Mesodermal cell (in vitro differentiated cells): ENCODE results near the gene MINAR1. TPM values are rescaled to one million over a fixed set of nuclear protein-coding genes. Genes with fewer than 3 reads are reported as not detected.

Experiments used
- H3K27ac ChIP-seq: 2 replicates; pipeline ENCODE4 v1.7.0; 2013; ENCODE audit warnings: mild to moderate bottlenecking, low read depth, low read length, moderate library complexity; ENCODE audit not compliant: severe bottlenecking
- H3K36me3 ChIP-seq: 2 replicates; pipeline ENCODE4 v1.7.1; 2013; ENCODE audit warnings: mild to moderate bottlenecking, low read length, moderate library complexity; ENCODE audit not compliant: control insufficient read depth, insufficient read depth
- H3K4me1 ChIP-seq: one replicate; pipeline ENCODE4 v1.7.1; 2013; ENCODE audit warnings: mild to moderate bottlenecking, low read length; ENCODE audit not compliant: insufficient read depth, control insufficient read depth, poor library complexity, severe bottlenecking
- H3K4me3 ChIP-seq: 2 replicates; pipeline ENCODE4 v1.7.0; 2013; ENCODE audit warnings: low read length, control low read depth, mild to moderate bottlenecking; ENCODE audit not compliant: insufficient read depth, poor library complexity, severe bottlenecking; ENCODE audit errors: extremely low read depth
- H3K9me3 ChIP-seq: 2 replicates; pipeline ENCODE4 v1.7.1; 2013; ENCODE audit warnings: mild to moderate bottlenecking, low read length, moderate library complexity; ENCODE audit not compliant: control insufficient read depth
- WGBS, 2 experiments: methylation state at CpG; one replicate each; pipeline ENCODE4 v1.1.5; 2013; ENCODE audit warnings: missing lambda C conversion rate in 2 of 2; ENCODE audit not compliant: insufficient coverage in 2 of 2; 5-methylcytosine and 5-hydroxymethylcytosine counted together
- polyA plus RNA-seq, 2 experiments: library from polyadenylated mRNA; stranded (reverse); fragments of 50-300 nt; gene quantifications; one replicate each; pipeline ENCODE4 v1.2.3, GENCODE V29; 2013

MINAR1 gene
- 5.3 TPM for polyA plus RNA-seq (2013, experiment 1 of 2)
- 5.8 TPM for polyA plus RNA-seq (2013, experiment 2 of 2)

GRCh38 chr15:79431636-79432344, at the start of gene MINAR1:
Gene MINAR1 (plus strand): TSS chr15:79432336. CDS start chr15:79456148, 23,812 bp downstream.
- Histone ChIP-seq H3K36me3 (no peaks in the 10 kb centered on the region), H3K4me3 (peak within 1 kb of the TSS; percentile 59), H3K9me3 (no peaks in the 10 kb centered on the region), H3K27ac (peak within 1 kb of the TSS; percentile 10), H3K4me1 (peaks cover 7% of the 10 kb centered on the region)
- 0% methylated on average over 33 to 80 of the region's 84 CpGs for WGBS, 2 experiments

- H3K36me3 ChIP-seq: no peaks in the 10 kb centered on the region
- no peaks in the 10 kb centered on the region for H3K9me3 ChIP-seq
- WGBS, 2 experiments: 80 to 94% methylated on average over 3 to 4 of the region's 4 CpGs
- H3K4me3 ChIP-seq: no peak overlapping the region
- H3K27ac ChIP-seq: no peak overlapping the region
- H3K4me1 ChIP-seq: no peaks in the 10 kb centered on the region
These were observed 37.9 kb upstream of the MINAR1 start for GRCh38 chr15:79394231-79394630.

- H3K27ac ChIP-seq: no peak overlapping the region
- 87 to 93% methylated on average over 3 to 5 of the region's 6 CpGs for WGBS, 2 experiments
- H3K4me1 ChIP-seq: no peaks in the 10 kb centered on the region
- no peak overlapping the region for H3K4me3 ChIP-seq
- H3K9me3 ChIP-seq: no peaks in the 10 kb centered on the region
- H3K36me3 ChIP-seq: no peaks in the 10 kb centered on the region
These were observed 35.3 kb upstream of the MINAR1 start for GRCh38 chr15:79396850-79397249.

GRCh38 chr15:79397269-79397910, 34.7 kb upstream of the MINAR1 start:
- H3K27ac ChIP-seq: no peak overlapping the region
- WGBS, 2 experiments: 90 to 96% methylated on average over 2 of the region's 3 CpGs
- no peaks in the 10 kb centered on the region for H3K4me1 ChIP-seq
- no peak overlapping the region for H3K4me3 ChIP-seq
- no peaks in the 10 kb centered on the region for H3K36me3 ChIP-seq
- H3K9me3 ChIP-seq: no peaks in the 10 kb centered on the region

- H3K36me3 ChIP-seq: no peaks in the 10 kb centered on the region
- peaks cover 3% of the 10 kb centered on the region for H3K4me1 ChIP-seq
- H3K4me3 ChIP-seq: no peak overlapping the region
- WGBS, 2 experiments: 86 to 89% methylated on average over 2 to 3 of the region's 4 CpGs
- H3K27ac ChIP-seq: no peak overlapping the region
- no peaks in the 10 kb centered on the region for H3K9me3 ChIP-seq
These were observed 32.5 kb upstream of the MINAR1 start for GRCh38 chr15:79399606-79400005.

GRCh38 chr15:79400650-79401049, 31.5 kb upstream of the MINAR1 start:
- Histone ChIP-seq H3K36me3 (no peaks in the 10 kb centered on the region), H3K4me3 (no peak overlapping the region), H3K4me1 (peaks cover 3% of the 10 kb centered on the region), H3K27ac (no peak overlapping the region), H3K9me3 (no peaks in the 10 kb centered on the region)
- 83 to 100% methylated on average over 1 of the region's 3 CpGs for WGBS, 2 experiments

- peaks cover 3% of the 10 kb centered on the region for H3K4me1 ChIP-seq
- no peaks in the 10 kb centered on the region for H3K9me3 ChIP-seq
- H3K36me3 ChIP-seq: no peaks in the 10 kb centered on the region
- 51 to 62% methylated on average over 3 of the region's 3 CpGs for WGBS, 2 experiments
- H3K27ac ChIP-seq: no peak overlapping the region
- no peak overlapping the region for H3K4me3 ChIP-seq
These were observed 30.8 kb upstream of the MINAR1 start for GRCh38 chr15:79401301-79401700.

- H3K4me3 ChIP-seq: no peak overlapping the region
- peaks cover 3% of the 10 kb centered on the region for H3K4me1 ChIP-seq
- H3K36me3 ChIP-seq: no peaks in the 10 kb centered on the region
- 83 to 100% methylated on average over 2 of the region's 2 CpGs for WGBS, 2 experiments
- no peak overlapping the region for H3K27ac ChIP-seq
- no peaks in the 10 kb centered on the region for H3K9me3 ChIP-seq
These were observed 30.0 kb upstream of the MINAR1 start for GRCh38 chr15:79402136-79402535.

- H3K4me1 ChIP-seq: peaks cover 9% of the 10 kb centered on the region
- 90% methylated on average over 2 to 4 of the region's 4 CpGs for WGBS, 2 experiments
These were observed 28.6 kb upstream of the MINAR1 start for GRCh38 chr15:79403501-79403900.

GRCh38 chr15:79406210-79406609, 25.9 kb upstream of the MINAR1 start:
- WGBS, 2 experiments: no CpG with 5 or more reads among the region's 3 CpGs
- H3K36me3 ChIP-seq: no peaks in the 10 kb centered on the region
- peaks cover 9% of the 10 kb centered on the region for H3K4me1 ChIP-seq
- H3K4me3 ChIP-seq: no peak overlapping the region
- no peaks in the 10 kb centered on the region for H3K9me3 ChIP-seq
- H3K27ac ChIP-seq: peak overlapping the region; percentile 62

More at GRCh38 chr15:79403501-79403900, 28.6 kb upstream of the MINAR1 start:
- Histone ChIP-seq H3K9me3 (no peaks in the 10 kb centered on the region), H3K4me3 (no peak overlapping the region), H3K27ac (no peak overlapping the region), H3K36me3 (no peaks in the 10 kb centered on the region)

GRCh38 chr15:79408041-79408440, 24.1 kb upstream of the MINAR1 start:
- no peaks in the 10 kb centered on the region for H3K9me3 ChIP-seq
- no peak overlapping the region for H3K4me3 ChIP-seq
- 85 to 91% methylated on average over 2 to 4 of the region's 5 CpGs for WGBS, 2 experiments
- peaks cover 9% of the 10 kb centered on the region for H3K4me1 ChIP-seq
- no peak overlapping the region for H3K27ac ChIP-seq
- H3K36me3 ChIP-seq: no peaks in the 10 kb centered on the region
